CD4-positive, alpha-beta T cell treated with Interleukin-6 at 100 ng/mL for 8 hours (primary cell): Measurements from ENCODE around the gene PALM.

Source experiments
- DNase-seq: peaks from one replicate; pipeline ENCODE4 v3.0.0-alpha.2; 2020; ENCODE audit warnings: mixed read lengths, low spot score

Gene PALM

GRCh38 chr19:752652-753517 lies 44.1 kb downstream of the PALM start:
- no peak for DNase-seq

GRCh38 chr19:754530-754929 lies 45.8 kb downstream of the PALM start:
- DNase-seq = no peak

GRCh38 chr19:755063-755462 lies 46.3 kb downstream of the PALM start:
- no peak for DNase-seq

DNA sequence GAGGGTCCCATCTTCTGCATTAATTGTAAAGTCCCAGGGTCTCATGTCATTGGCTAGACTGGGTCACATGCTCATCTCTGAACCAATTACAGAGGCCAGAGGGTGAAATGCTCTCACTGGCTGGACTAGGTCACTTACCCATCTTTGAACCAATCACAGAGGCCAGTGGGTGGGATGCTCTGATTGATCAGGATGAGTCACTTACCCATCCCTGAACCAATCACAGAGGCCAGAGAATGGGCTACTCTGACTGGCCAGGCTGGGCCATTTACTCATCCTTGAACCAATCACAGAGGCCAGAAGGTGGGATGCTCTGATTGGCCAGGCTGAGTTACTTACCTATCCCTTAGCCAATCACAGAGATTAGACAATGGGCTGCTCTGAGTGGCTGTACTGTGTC lies 47.5 kb downstream of the PALM start:
- DNase-seq = no peak

DNA sequence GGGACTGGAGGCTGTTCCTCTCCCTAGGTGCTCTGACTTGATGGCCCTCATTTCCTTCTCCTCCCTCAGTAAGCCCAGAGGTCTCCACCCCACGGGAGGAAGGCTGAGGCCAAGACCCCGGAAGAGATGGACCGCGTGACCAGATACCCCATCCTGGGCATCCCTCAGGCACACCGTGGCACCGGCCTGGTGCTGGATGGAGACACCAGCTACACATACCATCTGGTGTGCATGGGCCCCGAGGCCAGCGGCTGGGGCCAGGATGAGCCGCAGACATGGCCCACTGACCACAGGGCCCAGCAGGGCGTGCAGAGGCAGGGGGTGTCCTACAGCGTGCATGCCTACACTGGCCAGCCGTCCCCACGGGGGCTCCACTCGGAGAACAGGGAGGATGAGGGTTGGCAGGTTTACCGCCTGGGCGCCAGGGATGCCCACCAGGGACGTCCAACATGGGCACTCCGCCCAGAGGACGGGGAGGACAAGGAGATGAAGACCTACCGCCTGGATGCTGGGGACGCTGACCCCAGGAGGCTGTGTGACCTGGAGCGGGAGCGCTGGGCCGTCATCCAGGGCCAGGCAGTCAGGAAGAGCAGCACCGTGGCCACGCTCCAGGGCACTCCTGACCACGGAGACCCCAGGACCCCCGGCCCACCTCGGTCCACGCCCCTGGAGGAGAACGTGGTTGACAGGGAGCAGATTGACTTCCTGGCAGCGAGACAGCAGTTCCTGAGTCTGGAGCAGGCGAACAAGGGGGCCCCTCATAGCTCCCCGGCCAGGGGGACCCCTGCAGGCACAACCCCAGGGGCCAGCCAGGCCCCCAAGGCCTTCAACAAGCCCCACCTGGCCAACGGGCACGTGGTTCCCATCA lies 48.3 kb downstream of the PALM start:
- DNase-seq = no peak

- DNase-seq = no peak
These were observed 49.3 kb downstream of the PALM start for GRCh38 chr19:757811-758668.

GRCh38 chr19:763181-763580 lies 54.4 kb downstream of the PALM start:
- DNase-seq = no peak

GRCh38 chr19:763869-764268 lies 55.1 kb downstream of the PALM start:
- DNase-seq = no peak

- no peak for DNase-seq
These were observed 55.6 kb downstream of the PALM start for GRCh38 chr19:764301-764700.

DNA sequence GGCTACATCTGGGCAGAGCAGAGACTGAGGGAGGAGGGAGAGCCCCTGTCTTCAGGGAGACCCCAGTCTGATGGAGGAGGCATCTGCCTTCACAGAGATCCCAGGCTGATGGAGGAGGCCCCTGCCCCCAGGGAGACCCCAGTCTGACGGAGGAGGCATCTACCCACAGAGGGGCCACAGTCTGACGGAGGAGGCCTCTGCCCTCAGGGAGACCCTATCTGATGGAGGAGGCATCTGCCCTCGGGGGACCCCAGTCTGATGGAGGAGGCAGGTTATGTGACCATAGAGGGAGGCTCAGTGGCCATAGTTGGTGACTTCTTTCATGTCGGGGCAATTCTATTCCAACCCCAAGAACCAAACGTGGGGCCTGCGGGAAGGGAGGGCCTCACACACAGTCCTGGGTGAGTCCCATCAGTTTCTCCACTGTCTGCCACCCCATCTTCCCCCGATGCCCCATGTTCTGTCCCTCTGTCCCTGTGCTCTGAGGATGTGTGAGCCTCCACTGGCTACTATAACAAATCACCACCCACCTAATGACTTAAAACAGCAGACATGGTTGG lies 56.5 kb downstream of the PALM start:
- no peak for DNase-seq

- DNase-seq = no peak
These were observed 59.7 kb downstream of the PALM start for GRCh38 chr19:768424-768823.

DNA sequence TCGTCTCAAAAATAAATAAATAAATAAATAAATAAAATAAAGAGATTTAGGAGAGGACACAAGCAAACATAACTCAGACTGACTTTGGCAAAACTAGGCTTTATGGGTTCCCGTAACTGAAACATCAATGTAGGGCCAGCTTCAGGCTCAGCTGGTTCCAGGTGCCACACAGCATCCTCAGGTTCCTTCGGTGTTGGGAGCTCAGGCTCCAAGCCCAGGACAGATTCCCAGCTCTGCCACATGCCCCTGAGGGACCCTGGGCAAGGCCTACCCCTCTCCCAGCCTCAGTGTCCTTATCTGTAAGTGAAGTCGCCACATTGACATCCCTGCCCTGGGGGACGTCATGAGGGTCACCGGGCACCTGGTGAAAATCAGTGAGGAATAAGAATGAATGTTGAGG lies 60.9 kb downstream of the PALM start:
- no peak for DNase-seq

- DNase-seq = no peak
These were observed 62.6 kb downstream of the PALM start for GRCh38 chr19:771332-771785.

DNA sequence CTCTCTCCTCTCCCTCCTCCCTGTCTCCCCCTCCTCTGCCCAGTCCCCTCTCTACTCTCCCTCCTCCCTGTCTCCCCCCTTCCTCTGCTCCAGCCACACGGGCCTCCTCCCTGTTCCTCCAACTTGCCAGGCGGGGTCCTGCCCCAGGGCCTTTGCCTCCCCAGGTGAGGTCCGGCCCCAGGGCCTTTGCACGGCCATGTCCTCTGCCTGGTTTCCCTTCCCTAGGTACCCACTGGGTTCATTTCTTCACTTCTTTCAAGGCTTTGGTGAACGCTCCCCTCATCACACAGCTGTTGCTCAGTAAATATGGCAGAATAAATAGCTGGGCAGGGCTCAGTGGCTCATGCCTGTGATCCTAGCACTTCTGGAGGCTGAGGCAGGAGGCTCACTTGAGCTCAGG lies 63.3 kb downstream of the PALM start:
- no peak for DNase-seq

GRCh38 chr19:772730-773436 lies 64.1 kb downstream of the PALM start:
- DNase-seq = no peak

GRCh38 chr19:776549-776948 lies 67.8 kb downstream of the PALM start:
- no peak for DNase-seq

- DNase-seq = no peak
These were observed 70.3 kb downstream of the PALM start for GRCh38 chr19:778910-779653.

GRCh38 chr19:780935-781334 lies 72.2 kb downstream of the PALM start:
- DNase-seq = no peak

DNA sequence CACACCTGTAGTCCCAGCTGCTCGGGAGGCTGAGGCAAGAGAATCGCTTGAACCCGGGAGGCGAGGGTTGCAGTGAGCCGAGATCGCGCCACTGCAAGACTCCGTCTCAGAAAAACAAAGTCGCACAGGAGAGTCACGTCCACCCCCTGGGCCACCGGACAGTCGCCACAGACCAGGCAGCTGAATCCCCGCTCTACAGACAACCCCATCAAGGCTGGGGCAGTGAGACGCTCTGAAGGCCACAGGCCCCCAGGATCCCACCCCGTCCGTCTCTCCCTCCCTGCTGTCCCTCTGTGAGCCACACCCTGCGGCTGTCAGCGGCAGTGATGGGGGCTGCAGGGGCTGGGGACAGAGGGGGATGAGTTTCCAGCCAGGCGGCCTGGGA lies 73.1 kb downstream of the PALM start:
- no peak for DNase-seq

DNA sequence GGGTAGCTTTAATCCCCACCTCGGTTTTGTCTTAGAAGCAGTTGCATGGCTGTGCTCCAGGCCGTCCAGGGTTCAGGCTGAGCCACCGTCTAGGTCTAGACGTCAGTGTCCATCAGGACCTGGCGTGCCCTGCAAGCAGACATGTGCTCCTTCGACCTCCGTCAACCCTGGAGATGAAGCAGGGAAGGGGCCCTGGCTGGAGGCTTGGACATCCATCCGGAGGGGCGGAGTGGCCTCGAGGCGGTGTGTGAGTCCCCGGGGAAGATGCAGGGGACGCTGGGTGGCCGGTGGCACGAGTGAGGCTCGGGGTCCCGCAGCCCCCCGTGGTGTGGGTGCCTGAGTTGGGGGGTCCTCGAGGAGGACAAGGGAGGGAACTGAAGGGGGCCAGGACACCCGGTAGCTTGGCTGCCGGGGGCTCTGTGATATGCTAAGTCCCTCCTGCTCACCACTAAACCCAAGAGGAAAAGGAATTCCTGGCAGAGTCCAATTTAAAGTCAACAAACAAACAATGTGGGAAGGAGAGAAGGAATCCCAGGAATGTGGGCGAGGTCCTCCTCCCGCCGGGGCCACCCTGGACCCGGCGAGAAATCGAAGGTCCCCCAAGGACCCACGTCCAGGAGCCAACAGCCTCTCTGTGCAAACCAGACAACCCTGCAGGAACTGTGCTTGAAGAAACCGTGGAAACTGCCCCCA lies 73.6 kb downstream of the PALM start:
- DNase-seq = no peak
